Measurements from ENCODE around the gene SCAMP3. TPM values are rescaled to one million over a fixed set of nuclear protein-coding genes. Genes with fewer than 3 reads are reported as not detected.
A peak's percentile ranks its signal among the peaks of the same experiment; 100 is the strongest.

Gene SCAMP3
- total RNA-seq, 4 donors from 2014 or later, result 54.5 to 91.1 (median 65.2) TPM

DNA sequence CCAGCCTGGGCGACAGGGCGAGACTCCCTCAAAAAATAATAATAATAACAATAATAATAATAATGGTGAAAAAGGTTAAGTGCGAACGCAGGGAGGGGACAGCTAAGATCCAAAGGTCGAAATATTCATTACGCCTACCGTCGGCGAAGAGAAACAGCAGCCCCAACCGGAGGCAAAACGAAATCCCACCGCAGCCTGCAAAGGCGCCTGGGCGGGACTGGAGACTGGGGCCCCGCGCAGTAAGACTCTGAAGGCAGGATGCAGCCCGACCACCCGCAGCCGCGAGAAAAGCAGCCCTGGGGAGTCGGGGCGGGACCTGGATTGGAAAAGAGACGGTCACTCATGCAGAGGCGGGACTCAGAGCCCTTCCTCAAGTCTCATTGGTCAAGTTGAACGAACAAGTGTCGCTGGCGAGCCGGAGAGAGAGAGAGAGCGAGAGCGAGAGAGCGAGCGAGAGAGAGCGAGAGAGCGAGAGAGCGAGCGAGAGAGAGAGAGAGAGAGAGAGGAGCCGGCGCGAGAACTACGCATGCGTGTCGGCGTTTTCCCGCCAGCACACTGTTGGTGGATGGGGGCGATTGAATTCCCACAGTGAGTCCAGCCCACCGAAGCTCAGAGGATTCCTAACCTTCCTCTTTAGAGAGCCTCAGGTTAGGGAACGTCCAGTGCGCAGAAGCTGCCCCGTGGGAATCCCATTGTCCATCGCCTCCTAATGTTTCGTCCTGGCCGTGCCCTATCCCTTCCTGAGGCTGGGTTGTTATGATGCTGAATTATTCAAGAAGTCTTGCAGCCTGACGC is 17.6 kb downstream of the SCAMP3 start:
- Histone ChIP-seq H3K9me3 (no peaks in the 10 kb centered on the region), H3K4me3 (peak overlapping the region; percentile 49 to 70 (median 56)), H3K4me1 (peaks cover 0 to 44% (median 18%) of the 10 kb centered on the region in 4 donors), H3K27me3 (no peaks in the 10 kb centered on the region), H3K27ac (peak overlapping the region; percentile 89 to 93 (median 90)), H3K36me3 (peaks cover 0 to 33% (median 0%) of the 10 kb centered on the region in 3 donors)
- TF ChIP-seq, protein P1, sequence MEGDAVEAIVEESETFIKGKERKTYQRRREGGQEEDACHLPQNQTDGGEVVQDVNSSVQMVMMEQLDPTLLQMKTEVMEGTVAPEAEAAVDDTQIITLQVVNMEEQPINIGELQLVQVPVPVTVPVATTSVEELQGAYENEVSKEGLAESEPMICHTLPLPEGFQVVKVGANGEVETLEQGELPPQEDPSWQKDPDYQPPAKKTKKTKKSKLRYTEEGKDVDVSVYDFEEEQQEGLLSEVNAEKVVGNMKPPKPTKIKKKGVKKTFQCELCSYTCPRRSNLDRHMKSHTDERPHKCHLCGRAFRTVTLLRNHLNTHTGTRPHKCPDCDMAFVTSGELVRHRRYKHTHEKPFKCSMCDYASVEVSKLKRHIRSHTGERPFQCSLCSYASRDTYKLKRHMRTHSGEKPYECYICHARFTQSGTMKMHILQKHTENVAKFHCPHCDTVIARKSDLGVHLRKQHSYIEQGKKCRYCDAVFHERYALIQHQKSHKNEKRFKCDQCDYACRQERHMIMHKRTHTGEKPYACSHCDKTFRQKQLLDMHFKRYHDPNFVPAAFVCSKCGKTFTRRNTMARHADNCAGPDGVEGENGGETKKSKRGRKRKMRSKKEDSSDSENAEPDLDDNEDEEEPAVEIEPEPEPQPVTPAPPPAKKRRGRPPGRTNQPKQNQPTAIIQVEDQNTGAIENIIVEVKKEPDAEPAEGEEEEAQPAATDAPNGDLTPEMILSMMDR (IDR thresholded peaks at IDR 0.05), result peak in 4 of 5 experiments; percentile 95 to 100 (median 99)
- TF ChIP-seq POLR2A (IDR thresholded peaks at IDR 0.05) (peak; percentile 84 to 89), EP300 (IDR thresholded peaks at IDR 0.05) (peak; percentile 75 to 99)
- WGBS, 2 donors, result 0% methylated on average over 53 of the region's 53 CpGs
- DNase-seq (ENCODE audit: low spot score in 2 of 2), result peak; percentile 97 to 99

DNA sequence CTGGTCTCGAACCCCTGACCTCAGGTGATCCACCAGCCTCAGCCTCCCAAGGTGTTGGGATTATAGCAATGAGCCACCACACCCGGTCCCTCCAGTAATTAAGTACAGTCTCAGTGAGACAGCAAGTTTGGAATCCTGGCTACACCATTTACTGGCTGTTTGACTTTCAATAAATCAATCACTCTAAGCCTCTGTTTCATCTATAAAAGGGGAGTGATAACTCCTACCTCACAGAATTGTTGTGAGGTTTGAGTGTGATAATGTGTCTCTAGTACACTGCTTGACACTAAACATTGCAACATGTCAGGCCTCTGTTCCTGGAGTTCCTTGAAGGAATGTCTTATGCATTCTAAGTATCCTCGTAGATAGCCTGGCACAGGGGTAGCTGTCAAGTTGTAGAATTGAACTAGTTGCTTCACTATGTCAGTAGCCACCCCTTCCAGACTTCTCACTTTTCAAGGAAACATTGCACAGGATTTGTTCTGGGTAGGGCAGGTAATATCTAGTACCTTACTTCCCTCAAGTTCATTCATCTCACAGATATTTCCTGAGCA is 19.3 kb downstream of the SCAMP3 start:
- H3K36me3 ChIP-seq, result peaks cover 0 to 31% (median 2%) of the 10 kb centered on the region in 3 donors
- peak overlapping the region; percentile 89 to 93 (median 90) for H3K27ac ChIP-seq
- H3K9me3 ChIP-seq, result no peaks in the 10 kb centered on the region
- H3K4me3 ChIP-seq, result peak overlapping the region in 3 of 4 donors; percentile 49 to 70 (median 49)
- TF ChIP-seq, protein P1 (IDR thresholded peaks at IDR 0.05), result no peak
- no peak for TF ChIP-seq EP300 (IDR thresholded peaks at IDR 0.05)
- TF ChIP-seq POLR2A (IDR thresholded peaks at IDR 0.05), result no peak
- DNase-seq (ENCODE audit: low spot score in 2 of 2), result no peak
- H3K27me3 ChIP-seq, result no peaks in the 10 kb centered on the region
- H3K4me1 ChIP-seq, result peaks cover 0 to 44% (median 18%) of the 10 kb centered on the region in 4 donors
- 71 to 85% methylated on average over 3 of the region's 3 CpGs for WGBS, 2 donors

DNA sequence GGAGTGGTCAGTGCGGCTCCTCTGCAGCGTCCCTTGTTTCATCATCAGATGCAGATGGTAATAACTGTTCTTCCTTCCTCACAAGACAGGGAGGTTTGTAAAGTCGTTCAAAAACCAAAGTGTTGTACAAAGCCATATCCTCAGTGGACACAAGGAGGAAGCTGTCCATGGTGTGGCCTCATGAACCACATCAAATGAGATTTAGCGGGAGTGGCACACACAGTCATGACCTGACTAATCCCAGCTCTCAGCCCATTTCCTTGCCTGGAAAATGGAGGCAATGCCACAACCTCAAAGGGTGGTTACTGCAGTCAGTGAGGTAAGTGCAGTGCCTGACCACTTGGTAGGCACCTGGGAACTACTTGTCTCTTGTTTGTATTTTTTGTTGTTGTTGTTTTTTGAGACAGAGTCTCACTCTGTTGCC is 20.3 kb downstream of the SCAMP3 start:
- 52 to 71% methylated on average over 4 of the region's 4 CpGs for WGBS, 2 donors
- Histone ChIP-seq H3K27me3 (no peaks in the 10 kb centered on the region), H3K4me1 (peaks cover 0 to 44% (median 18%) of the 10 kb centered on the region in 4 donors), H3K36me3 (peaks cover 0 to 31% (median 4%) of the 10 kb centered on the region in 3 donors), H3K4me3 (no peak overlapping the region), H3K27ac (peak overlapping the region in 2 of 4 donors; percentile 32 to 38), H3K9me3 (no peaks in the 10 kb centered on the region)
- DNase-seq (ENCODE audit: low spot score in 2 of 2), result no peak
- TF ChIP-seq, protein P1 (IDR thresholded peaks at IDR 0.05), result peak in 1 of 5 experiments; percentile 16
- TF ChIP-seq POLR2A (IDR thresholded peaks at IDR 0.05), result no peak

DNA sequence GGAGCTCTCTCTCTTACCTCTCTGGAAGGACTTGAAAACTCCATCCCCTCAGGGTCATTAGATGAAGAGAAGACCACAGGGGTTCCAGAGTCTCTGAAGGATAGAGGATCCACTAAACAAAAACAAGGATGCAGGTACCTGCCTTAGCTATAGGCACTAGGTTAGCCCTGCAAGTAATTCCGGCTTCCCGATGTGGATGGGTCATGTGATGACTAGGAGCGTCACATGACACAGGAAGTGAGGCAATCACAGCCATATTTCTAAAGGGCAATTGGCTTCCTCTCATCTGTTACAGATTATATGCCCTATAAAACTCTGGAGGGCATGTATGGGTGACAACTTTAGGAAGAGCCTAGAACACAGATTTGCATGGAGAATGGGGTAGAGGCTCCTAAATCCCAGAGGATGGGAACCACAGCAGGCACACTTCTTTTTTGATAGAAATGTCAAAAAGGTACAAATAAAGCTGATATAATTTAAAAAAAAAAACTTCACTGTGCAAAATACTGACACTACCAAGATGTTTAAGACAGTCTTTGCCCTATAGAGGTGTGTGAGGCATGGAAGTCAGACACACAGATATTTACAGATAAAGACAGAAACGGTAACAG is 21.0 kb downstream of the SCAMP3 start:
- H3K27ac ChIP-seq, result peak overlapping the region in 3 of 4 donors; percentile 22 to 64 (median 32)
- peak overlapping the region in 2 of 4 donors; percentile 37 to 49 for H3K4me3 ChIP-seq
- H3K9me3 ChIP-seq, result no peaks in the 10 kb centered on the region
- WGBS, 2 donors, result 14 to 18% methylated on average over 4 of the region's 4 CpGs
- peaks cover 0 to 34% (median 4%) of the 10 kb centered on the region in 3 donors for H3K36me3 ChIP-seq
- TF ChIP-seq, protein P1 (IDR thresholded peaks at IDR 0.05), result no peak
- TF ChIP-seq EP300 (IDR thresholded peaks at IDR 0.05), result peak; percentile 49 to 77
- no peaks in the 10 kb centered on the region for H3K27me3 ChIP-seq
- DNase-seq (ENCODE audit: low spot score in 2 of 2), result peak; percentile 65 to 86
- peaks cover 0 to 44% (median 18%) of the 10 kb centered on the region in 4 donors for H3K4me1 ChIP-seq

Measured in tibial nerve (tissue), 4 donors.